Stimulated activated CD4-positive, alpha-beta T cell treated with anti-CD3 and anti-CD28 coated beads, Interleukin-4, amount 100 ng/mL, for 4 hours (primary cell): Measurements from ENCODE around the gene ATP11A.

Experiments used
- DNase-seq, 2 experiments: peaks; one replicate each; pipeline ENCODE4 v3.0.0-alpha.2; 2020

Gene ATP11A

DNA sequence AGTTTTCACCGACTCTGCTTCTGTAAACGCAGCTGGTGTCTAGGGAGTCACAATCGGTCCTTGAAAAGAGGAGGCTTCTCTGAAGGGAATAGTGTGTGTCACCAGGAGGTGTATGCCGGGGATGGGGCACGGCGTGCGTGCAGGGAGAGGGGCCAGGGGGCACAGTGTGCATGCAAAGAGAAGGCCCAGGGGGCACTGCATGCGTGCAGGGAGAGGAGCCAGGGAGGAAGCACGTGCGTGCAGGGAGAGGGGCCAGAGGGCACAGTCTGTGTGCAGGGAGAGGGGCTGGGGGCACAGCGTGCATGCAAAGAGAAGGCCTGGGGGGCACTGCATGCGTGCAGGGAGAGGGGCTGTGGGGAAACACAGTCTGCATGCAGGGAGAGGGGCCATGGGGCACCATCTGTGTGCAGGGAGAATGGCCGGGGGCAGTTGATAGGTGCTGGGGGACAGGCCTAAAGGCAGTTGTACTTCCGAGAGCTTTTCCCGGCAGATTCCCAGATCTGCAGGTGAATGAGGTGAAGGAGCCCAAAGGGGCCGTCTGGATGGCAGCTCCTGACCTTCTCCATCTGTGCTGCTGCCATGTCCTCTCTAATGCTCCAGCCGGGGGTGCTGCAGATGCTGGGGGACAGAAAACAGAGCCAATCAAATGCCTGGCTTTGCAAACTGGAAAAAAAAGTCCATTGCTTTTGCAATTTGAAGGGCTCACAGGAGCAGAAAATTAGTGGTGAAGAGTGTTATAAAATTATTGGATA is 36.4 kb downstream of the ATP11A start:
- no peak for DNase-seq

DNA sequence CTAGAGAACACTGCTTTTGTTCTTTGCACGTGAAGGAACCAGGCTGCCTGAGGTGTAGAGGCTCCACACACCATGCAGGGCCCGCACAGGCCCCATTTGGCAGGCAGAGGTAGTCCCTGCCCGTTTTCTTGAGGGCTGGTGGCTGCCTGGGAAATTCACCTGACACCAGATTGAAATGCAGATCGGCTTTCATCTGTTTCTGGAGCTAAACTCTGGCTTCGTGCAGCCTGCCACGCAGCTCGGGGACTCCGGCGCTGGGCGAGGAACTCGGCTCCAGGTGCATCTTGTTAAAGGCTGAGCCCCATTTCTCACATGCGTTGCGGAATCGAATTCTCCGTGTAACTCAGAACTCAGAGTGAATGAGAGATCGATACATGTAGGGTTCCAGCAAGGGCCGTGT is 37.7 kb downstream of the ATP11A start:
- DNase-seq: no peak

DNA sequence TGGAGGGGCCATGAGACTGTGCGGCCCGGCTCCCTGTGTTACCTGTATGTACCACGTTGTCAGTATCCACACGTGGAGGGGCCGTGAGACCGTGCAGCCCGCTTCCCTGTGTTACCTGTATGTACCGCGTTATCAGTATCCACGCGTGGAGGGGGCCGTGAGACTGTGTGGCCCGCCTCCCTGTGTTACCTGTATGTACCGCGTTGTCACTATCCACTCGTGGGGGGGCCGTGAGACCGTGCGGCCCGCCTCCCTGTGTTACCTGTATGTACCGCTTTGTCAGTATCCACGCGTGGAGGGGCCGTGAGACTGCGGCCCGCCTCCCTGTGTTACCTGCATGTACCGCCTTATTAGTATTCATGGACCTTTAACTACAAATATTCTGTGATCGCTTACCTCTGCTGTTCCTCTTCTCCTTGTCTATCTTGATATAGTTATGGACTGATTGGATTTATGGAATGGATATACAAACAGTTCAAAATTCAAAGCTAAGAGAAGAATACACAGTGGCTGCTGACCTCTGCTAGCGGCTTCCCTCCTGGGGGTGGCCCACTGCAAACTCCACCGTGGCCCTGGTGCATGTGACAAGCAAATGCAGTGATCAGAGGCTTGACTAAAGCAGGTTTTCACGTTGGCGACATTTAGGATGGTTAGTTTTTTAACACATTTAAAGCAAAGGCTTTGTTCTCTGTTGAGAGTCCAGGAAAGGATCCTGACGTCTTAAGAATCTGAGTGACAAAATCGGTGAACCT is 38.7 kb downstream of the ATP11A start:
- no peak for DNase-seq

DNA sequence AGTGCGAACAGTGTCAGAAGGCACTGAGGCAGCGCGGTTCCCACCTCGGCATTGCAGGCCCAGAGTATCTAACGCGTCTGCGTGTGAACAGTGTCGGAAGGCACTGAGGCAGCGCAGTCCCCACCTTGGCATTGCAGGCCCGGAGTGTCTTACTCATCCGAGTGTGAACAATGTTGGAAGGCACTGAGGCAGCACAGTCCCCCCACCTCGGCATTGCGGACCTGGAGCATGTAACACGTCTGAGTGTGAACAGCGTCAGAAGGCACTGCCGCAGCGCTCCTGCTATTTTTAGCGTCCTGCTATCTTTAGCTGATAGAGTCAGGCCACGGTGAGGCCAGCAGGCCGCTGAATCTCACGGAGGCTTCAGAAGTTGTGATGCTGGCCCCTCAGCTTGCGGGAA is 39.6 kb downstream of the ATP11A start:
- no peak for DNase-seq

DNA sequence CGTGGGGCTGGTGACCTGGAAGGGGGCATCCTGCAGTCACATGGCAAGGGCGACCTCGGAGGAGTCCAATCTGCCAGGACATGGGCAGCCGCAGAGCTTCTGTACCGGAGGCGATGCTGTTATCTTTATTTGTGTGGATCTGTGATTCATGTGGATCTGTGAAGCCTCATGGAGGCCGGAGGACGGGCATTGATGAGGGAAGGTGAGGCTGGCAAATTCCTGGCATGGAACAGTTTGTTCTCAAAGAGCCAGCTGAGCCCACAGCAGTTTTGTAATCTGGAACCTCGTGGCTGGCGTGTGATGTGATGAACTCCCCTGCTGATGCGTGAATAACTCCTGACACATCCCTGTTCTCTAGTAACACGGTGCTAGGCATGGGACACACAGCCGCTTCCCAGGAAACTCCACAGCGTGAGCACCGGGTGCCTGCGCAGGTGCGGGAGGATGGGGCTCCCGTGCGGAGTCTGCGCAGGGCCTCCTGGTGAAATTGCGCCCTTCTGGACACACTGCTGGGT is 40.4 kb downstream of the ATP11A start:
- no peak for DNase-seq

DNA sequence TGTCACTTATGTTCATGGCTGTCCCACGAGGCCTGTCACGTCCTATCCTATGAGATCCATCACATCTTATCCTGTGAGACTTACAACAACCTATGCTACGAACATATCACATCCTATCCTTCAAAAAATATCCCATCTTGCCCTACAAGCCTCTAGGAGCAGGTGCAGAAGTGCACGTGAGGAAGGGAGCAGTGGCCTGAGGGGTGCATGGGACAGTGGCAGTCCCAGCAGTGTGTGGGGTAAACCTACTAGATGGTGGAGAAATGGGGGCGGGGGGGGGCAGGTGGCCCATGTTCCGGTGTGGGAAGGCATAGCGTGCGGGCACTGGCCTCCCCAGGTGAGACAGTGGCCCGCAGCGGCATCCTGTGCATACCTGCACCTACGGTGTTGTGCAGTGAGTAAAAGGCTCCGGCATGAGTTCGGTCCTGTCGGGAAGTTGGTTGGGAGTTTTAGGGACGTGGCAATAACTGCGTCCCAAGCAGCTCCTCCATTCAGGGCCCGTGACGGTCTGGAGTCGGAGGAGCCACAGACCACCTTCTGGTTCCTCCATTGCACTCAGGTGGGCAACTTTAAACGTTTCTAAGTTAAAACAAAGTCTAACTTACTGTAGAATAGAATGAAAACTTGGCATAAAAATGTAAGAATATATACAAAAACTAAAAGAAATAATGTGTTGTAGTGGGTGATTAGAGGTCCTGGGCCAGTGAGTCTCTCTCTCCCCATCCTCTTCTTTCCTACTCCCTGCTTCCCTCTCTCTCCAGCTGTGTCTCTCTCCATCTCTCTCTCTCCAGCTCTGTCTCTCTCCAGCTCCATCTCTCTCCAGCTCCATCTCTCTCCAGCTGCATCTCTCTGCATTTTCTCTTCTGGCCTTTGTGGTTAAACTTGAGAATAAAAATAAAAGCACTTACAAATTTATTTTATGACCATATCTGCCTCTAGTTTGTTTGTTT is 42.1 kb downstream of the ATP11A start:
- DNase-seq: no peak

DNA sequence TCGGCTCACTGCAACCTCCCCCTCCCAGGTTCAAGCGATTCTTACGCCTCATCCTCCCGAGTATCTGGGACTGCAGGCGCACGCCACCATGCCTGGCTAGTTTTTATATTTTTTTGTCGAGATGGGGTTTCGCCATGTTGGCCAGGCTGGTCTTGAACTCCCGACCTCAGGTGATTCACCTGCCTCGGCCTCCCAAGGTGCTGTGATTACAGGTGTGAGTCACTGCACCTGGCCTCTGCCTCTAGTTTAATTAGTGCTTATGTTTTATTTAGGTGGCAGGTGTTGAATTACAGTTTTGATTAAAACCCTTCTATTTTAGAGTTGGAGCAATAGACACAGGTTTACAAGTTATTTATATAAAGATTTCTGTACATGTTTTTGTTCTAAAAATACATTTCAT is 42.8 kb downstream of the ATP11A start:
- no peak for DNase-seq

DNA sequence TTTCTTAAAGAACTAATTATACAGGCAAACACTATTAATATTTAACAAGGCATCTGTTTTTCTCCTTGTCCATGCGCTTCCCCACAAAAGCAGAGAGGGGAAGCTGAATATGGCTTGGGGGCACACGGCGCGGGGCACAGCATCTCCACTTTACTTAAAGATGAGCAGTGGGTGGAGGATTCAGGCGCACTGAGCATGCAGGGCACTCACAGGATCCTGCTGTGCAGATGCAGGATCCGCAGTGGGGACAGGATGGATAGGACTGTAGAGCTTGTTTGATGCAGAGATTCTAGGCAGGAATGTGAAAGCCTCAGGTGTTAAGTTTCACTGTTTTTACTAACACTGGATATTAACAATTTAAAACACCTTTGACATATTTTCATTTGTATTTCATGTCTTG is 43.3 kb downstream of the ATP11A start:
- no peak for DNase-seq

DNA sequence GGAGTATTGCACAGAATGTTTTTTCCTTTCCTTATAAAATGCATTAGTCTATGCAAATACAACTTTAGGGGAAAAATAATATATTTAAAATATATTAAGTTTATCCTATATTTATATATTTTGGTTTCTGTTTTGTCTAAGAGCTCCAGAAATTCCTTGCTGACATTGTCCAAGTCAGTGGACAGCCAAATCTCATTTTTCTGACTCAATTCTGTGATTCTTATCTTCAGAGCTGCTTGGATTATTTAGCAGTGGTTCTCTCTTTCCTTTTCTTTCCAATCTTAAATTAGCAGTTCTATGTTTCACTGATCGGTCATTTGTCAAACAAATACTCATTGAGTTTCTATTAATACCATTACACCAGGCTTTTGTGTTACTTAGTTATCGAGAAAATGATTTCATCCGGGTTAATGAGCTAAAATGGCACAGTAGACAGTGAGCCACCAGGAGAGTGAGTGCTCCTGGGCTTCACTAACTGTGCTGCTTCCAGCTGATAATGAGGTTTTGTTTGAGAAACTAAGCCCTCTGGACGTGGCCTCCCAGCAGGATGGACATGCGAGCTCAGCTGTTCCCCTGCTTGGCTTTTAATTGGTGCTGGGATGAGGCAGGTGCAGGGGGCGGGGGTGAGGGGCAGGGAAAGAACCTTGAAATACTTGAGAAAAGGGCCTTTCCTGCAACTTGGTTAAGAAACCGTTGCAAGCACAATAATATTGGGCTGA is 44.0 kb downstream of the ATP11A start:
- no peak for DNase-seq

DNA sequence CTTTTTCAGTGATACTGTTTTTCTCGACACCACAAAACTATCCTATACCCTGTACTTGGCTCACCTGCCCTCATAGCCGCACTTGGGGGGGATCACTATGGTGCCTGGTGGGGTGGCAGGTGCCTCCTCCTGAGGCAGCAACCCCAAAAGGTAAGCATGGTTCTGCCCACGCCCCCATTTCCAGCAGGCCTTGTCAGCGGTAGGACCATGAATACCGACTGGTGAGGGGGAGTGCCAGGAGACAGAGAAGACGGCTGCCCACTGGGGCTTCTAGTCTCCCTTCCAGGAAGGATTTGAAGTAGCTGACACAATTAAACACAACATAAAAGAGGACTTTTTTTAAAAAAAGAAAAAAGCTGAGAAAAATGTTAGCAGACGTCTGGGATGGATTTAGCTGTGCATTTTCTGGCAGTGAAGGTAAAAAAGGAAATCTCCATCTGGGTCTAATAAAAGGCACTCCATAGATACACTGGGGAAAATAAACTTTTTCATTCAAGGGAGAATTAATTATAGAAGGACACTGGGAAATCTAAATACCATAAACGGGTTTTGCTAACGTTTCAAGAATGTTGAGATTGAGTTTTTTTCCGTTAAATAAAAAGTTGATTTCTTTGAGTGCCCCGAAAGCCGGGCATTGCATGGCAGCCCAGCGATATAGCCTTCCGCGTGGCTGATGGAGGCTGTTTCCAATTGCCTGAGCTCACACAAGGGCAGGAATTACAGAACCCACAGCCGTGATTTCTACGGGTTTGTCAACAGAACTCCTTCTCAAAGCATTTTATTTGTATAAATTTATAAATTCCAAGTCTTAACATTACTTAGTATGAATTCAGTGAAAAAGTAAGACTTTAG is 45.1 kb downstream of the ATP11A start:
- no peak for DNase-seq

DNA sequence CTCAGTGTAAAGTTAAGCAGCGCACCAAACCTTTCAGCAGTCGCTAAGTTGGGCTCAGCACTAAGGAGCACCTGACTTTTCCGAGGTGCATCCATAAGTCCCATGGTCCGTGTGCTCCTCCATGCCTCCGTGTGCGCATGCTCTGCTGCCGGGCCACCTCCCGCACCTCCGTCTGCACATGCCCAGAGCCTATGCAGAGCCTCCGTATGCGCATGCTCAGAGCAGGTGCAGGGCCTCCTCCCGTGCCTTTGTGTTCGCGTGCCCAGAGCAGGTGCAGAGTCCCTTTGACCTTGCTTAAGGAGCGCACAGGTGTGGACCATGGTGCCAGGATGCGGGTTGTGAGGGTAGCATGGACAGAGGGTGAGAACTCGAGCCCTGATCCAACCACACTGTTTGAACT is 46.0 kb downstream of the ATP11A start:
- DNase-seq: no peak

DNA sequence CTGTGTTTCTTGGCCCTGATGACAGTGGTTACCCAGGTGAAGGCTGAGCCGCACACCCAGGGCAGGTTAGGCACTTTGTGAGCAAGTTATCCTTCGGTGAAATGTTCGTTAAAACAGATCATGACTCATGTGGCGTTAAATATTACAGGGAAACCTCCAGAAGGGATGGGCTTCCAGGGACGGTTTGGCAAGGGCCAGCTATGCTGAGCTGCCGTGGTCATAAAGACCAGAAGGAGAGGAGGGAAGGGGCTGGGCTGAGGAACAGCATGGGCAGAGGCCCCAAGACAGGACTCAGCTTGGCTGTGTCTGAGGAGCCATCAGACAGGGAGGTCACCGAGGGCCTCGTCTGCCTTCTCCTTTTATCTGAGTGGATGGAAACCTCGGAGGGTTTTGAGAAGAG is 47.5 kb downstream of the ATP11A start:
- no peak for DNase-seq

DNA sequence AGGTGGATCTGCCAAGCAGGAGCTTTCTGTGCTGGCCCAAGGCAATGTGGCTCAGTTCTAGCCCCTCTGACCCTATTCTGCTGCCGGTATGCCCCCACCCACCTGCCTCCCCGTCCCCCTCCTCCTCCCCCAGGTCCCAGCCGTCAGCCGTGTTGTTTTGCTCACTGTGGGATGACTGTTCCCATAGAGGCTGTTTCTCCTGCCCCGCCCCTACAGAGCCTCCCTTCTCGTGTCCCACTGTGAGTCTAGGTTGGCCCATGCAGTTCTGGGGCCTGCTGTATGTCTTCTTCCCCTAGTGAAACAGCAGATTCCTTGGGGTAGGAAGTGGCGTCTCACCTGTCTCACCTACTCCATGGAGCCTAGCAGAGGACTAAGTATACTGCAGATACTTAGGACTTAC is 48.8 kb downstream of the ATP11A start:
- no peak for DNase-seq

DNA sequence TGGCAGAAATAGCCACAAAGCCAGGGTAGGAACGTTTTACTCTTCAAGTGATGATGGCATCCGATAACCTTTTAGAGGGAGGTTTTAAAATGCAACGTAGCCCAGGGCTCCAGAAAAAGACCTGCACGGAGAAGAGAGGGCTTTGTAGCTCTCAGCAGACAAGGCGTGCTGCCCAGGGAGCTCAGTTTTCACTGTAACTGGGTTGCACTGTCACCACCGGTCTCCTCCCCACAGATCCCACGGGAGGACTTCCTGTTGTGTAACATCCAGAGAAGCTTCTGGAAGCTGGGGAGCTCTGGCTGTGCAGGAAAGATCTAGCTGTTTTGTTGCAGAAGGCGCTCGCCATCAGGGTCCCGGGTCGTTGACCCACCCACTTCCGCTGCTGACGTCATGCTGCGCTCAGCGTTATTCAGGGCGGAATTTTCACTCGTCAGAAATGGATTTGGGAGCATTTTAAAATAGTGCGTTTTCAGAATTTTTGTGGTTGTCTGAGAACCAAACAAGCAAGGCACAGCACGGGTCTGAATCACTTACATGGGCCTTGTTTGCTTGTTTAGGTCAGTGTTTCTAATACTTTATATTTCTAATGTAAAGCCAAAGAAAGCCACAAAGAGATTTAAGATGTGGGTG is 50.8 kb downstream of the ATP11A start:
- no peak for DNase-seq

DNA sequence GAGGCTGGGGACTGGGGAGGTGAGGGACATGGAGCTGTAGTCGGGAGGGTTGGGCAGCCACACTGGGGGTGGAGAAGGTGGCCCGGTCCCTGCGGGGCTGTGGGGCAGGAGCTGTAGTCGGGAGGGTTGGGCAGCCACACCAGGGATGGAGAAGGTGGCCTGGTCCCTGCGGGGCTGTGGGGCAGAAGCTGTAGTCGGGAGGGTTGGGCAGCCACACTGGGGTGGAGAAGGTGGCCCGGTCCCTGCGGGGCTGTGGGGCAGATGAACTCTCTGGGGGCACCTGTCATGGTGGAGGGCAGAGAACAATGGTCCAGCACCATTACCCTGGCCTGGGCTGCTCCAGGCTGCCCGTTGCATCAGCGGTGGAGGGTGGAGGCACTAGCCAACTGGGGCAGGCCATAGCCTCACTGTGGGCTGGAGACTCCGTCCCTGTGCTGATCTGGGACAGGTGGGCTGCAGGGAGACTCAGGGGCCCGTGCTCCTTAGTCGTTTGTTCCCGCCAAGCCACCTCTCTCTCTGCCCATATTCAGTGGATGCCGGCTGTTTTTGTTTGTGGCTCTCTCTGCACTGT is 51.4 kb downstream of the ATP11A start:
- DNase-seq: no peak

DNA sequence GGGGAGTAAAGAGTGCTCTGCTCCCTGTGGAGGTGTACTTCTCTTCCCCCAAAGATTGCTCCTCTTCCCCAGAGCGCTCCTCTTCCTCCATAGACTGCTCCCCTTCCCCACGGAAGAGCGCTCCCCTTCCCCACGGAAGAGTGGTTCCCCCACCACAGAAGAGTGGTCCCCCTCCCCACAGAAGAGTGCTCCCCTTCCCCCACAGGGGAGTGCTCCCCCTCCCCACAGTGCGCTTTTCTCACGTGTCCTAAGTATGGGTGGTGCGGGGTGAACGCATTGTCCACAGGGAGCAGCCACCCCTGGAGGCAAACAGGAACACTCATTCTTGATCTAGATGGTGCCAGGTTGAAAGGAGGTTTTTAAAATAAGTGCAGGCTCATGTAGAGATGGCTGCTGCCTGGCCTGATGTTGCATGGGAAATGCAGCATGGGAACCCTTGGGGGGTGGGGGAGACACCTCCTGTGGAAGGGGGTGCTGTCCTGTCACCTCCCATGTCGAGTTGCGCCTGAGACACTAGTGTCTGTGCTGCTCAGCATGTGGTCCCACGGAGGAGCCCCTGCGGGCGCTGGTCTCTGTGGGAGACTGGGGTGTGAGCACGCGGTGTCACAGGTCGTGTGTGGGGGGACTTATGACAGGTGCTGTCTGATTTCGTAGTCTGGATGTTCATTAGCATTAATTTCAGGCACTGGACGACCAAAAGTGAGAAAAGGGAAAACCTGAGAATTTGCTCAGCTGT is 52.2 kb downstream of the ATP11A start:
- DNase-seq: no peak

DNA sequence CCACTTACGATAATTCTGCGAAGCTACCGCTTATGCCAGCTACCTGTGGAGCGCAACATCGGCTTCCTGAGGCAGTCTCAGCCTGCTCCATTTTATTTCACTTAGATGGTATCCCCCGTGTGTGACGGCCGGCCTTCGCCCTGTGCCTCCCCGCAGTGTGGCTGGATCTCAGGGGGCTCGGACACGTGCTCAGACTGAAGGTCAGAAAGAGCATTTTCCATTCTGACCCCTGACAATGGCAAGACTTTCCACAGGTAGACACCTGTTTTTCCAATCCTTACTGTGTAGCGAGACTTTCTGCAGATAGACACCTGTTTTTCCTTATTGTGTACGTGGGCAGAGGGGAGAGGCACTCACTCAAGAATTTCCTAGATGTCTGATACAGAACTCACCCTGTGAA is 52.7 kb downstream of the ATP11A start:
- DNase-seq: no peak

DNA sequence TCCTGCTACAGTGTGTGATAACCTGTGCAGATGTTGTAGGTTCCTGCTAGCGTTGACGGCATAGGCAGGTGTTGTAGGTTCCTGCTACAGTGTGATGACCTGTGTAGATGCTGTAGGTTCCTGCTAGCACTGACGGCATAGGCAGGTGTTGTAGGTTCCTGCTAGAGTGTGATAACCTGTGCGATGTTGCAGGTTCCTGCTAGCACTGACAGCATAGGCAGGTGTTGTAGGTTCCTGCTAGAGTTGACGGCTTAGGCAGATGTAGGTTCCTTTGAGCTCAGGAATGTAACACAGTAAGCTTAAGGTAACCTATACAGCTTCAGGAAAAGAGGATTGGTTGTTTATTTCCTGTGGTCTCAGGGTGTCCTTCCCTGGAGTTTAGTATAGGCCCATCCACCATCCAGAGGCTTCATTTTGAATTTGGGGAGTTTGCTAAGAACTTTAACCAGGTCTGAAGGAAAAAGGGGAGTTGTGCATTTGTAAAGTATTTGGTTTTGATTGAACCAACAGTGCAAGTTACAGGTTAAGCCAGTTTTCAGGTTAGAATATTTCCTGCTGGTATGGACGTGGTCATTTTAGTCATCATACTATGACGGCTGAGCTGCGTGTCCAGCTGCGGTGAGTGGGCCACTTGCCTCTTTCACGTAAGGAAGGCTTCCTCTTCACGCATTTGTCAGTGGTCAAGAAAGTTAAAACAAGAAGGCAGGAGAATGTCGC is 53.8 kb downstream of the ATP11A start:
- DNase-seq: no peak
